Activated T-cell treated with anti-CD3 and anti-CD28 coated beads, Interleukin-2, amount 50 U/mL, for 24 hours (primary cell): ENCODE results near the gene ASAP3.

Experiments used
- DNase-seq: peaks from one replicate; pipeline ENCODE4 v3.0.0-alpha.2; 2020
- H3K27ac Mint-ChIP-seq: 2 replicates; pipeline ENCODE4 v1.8.0; 2020; ENCODE audit warnings: mild to moderate bottlenecking, mixed read lengths
- H3K27me3 Mint-ChIP-seq: 2 replicates; pipeline ENCODE4 v1.8.0; 2020; ENCODE audit warnings: mixed read lengths
- H3K36me3 Mint-ChIP-seq: 2 replicates; pipeline ENCODE4 v1.8.0; 2020; ENCODE audit warnings: low read depth, mixed read lengths
- H3K4me1 Mint-ChIP-seq: 2 replicates; pipeline ENCODE4 v1.8.0; 2020; ENCODE audit warnings: low read depth, mixed read lengths
- H3K4me3 Mint-ChIP-seq: 2 replicates; pipeline ENCODE4 v1.8.0; 2020; ENCODE audit warnings: mild to moderate bottlenecking, moderate library complexity, mixed read lengths
- H3K9me3 Mint-ChIP-seq: 2 replicates; pipeline ENCODE4 v1.8.0; 2020; ENCODE audit warnings: mixed read lengths

ASAP3 gene

DNA sequence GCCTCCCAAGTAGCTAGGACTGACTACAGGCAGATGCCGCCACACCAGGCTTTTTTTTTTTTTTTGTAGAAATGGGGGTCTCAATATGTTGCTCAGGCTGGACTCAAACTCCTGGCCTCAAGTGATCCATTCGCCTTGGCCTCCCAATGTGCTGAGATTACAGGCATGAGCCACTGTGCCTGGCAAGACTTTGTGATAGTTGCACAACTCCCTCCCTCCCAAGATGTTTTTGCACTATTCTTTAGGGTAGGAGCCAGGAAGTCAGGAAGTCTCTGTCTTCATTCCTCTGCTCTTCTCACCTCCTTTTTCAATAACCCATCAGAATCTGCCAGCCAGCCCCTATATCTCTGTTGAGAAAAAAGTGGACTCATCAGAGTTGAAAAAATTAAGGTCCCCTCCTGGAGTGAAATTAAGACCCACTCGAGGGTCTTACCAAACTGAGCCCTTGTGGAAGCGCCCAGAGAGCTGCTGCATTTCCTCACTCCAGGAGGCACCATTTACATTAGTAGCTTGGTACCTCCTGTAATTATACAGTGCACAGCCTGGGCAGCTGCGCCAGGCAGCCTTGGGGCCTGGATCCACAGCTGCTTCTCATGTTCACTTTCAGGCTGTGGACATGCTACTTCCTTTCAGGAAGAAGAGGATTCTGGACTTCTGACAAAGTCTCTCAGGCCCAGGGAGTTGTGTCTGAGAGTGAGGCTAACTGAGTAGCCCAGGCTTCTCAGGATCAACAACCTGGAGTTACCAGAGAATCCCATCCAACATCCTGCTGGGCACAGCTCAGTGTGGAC is 83.5 kb downstream of the ASAP3 start:
- H3K27me3 Mint-ChIP-seq = no peaks in the 10 kb centered on the region

GRCh38 chr1:23399229-23399628 is 84.8 kb downstream of the ASAP3 start:
- Mint-ChIP-seq H3K9me3 (no peaks in the 10 kb centered on the region), H3K36me3 (peaks cover 7% of the 10 kb centered on the region), H3K4me1 (peaks cover 15% of the 10 kb centered on the region), H3K27ac (no peak overlapping the region), H3K4me3 (no peak overlapping the region), H3K27me3 (no peaks in the 10 kb centered on the region)
- DNase-seq = no peak

More for the DNA sequence above, 83.5 kb downstream of the ASAP3 start:
- DNase-seq = no peak
- peaks cover 7% of the 10 kb centered on the region for H3K36me3 Mint-ChIP-seq
- no peak overlapping the region for H3K4me3 Mint-ChIP-seq
- no peaks in the 10 kb centered on the region for H3K9me3 Mint-ChIP-seq
- H3K27ac Mint-ChIP-seq = no peak overlapping the region
- H3K4me1 Mint-ChIP-seq = peaks cover 18% of the 10 kb centered on the region

DNA sequence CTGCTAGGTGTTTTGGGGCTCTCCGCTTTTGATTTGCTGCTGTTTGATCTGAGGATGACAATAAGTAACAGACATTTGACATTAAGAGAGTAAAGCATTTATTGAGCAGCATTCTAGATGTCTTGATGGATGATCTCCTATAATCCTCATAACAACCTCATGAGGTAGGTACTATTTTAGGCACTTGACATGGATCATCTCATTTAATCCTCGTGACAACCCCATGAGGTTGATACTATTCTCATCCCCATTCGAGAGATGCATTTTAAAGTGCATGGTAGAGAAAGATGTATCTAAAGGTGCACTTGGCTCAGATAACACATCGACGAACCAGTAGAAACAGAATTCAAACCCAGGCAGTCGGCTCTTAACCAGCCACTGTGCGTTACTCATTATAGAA is 86.1 kb downstream of the ASAP3 start:
- H3K36me3 Mint-ChIP-seq = peaks cover 7% of the 10 kb centered on the region

DNA sequence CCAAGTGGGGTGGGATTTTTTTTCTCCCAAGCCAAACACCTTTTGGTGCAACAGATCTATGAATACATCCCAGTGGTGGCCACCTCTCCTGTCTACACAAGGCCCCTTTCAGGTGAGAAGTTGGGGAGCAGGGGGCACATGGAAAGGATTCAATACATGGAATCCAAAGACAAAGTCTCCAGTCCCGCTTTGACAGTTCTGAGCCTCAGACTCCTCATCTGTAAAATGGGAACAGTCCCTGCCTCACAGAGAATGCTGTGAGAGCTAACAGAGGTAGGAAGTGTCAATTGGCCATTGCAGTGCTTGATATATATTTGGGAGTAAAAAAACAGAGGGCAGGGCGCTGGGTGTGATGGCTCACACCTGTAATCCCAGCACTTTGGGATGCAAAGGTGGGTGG is 87.6 kb downstream of the ASAP3 start:
- H3K27ac Mint-ChIP-seq = no peak overlapping the region
- DNase-seq = no peak
- H3K4me1 Mint-ChIP-seq = peaks cover 5% of the 10 kb centered on the region
- no peaks in the 10 kb centered on the region for H3K9me3 Mint-ChIP-seq
- no peaks in the 10 kb centered on the region for H3K27me3 Mint-ChIP-seq
- no peak overlapping the region for H3K4me3 Mint-ChIP-seq
- peaks cover 7% of the 10 kb centered on the region for H3K36me3 Mint-ChIP-seq

More for the DNA sequence above, 86.1 kb downstream of the ASAP3 start:
- Mint-ChIP-seq H3K4me3 (no peak overlapping the region), H3K27me3 (no peaks in the 10 kb centered on the region), H3K27ac (no peak overlapping the region), H3K4me1 (peaks cover 5% of the 10 kb centered on the region), H3K9me3 (no peaks in the 10 kb centered on the region)
- no peak for DNase-seq

DNA sequence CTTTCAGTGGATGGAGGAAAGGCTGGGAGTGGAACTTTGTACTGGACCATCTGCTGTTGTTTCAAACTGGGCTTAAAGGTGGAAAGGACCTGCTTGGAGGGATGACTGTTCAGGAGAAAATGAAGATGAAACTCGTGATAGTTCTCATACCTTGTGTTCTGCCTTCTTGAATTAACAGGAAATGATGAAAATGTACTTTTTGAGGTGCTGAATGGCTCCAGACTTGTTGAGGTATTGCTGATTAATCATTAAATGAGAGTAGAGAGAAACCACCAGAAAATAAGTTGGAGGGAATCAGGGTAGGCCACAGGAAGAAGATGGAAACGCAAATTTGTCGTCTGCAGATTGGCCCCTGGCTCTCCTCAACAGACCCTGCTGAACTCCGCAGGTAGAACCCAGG is 88.1 kb downstream of the ASAP3 start:
- peak overlapping the region; percentile 17 for H3K27ac Mint-ChIP-seq
- peaks cover 7% of the 10 kb centered on the region for H3K36me3 Mint-ChIP-seq
- DNase-seq = no peak
- H3K27me3 Mint-ChIP-seq = no peaks in the 10 kb centered on the region
- peaks cover 5% of the 10 kb centered on the region for H3K4me1 Mint-ChIP-seq
- H3K4me3 Mint-ChIP-seq = no peak overlapping the region
- no peaks in the 10 kb centered on the region for H3K9me3 Mint-ChIP-seq

- Mint-ChIP-seq H3K4me1 (peaks cover 5% of the 10 kb centered on the region), H3K27ac (no peak overlapping the region), H3K36me3 (peaks cover 7% of the 10 kb centered on the region), H3K4me3 (no peak overlapping the region), H3K9me3 (no peaks in the 10 kb centered on the region), H3K27me3 (no peaks in the 10 kb centered on the region)
- DNase-seq = no peak
Observed at GRCh38 chr1:23395154-23395724, 88.7 kb downstream of the ASAP3 start.

- Mint-ChIP-seq H3K36me3 (peaks cover 7% of the 10 kb centered on the region), H3K27me3 (no peaks in the 10 kb centered on the region), H3K9me3 (no peaks in the 10 kb centered on the region), H3K4me1 (peaks cover 5% of the 10 kb centered on the region), H3K27ac (no peak overlapping the region), H3K4me3 (no peak overlapping the region)
- DNase-seq = no peak
Observed at GRCh38 chr1:23394684-23395083, 89.3 kb downstream of the ASAP3 start.

DNA sequence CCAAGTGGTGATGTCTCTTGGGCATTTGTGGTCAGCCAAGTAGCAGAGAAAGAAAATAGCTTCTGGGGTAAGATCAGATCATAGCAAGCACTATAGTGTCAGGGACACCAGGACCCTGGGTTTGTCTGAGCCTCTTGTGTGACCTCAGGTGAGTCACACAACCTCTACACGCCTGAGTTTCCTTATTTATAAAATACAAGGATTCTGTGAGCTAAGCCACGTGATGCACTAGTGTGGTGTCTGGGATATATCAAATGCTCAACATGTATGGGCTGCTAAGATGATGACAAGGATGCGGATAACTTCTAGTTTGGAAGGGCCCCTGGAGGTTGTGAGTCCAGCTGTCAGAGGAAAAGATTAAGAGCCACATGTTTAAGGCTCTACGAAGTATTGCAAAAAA is 89.8 kb downstream of the ASAP3 start:
- Mint-ChIP-seq H3K4me3 (no peak overlapping the region), H3K4me1 (peaks cover 5% of the 10 kb centered on the region), H3K9me3 (no peaks in the 10 kb centered on the region), H3K27me3 (no peaks in the 10 kb centered on the region), H3K27ac (no peak overlapping the region), H3K36me3 (peaks cover 7% of the 10 kb centered on the region)
- no peak for DNase-seq

DNA sequence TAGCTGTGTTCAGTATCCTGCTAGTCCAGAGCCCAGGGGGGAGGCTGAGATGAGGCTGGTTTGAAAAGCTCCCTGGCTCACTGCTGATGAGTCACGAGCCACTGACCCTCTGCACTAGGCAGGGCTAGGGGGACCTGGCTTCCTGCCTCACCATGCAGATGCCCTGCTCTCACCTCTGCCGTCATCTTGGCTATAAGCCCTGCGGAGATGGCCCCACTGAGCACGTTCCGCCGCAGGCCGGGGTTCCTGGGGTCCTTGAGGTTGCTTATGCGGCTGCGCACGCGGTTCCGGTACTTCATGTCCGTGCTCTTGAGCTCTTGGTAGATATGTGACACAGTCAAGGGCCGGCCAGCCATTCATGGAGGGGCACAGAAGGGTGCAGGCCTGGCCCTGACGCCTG is 90.3 kb downstream of the ASAP3 start:
- Mint-ChIP-seq H3K4me1 (peaks cover 5% of the 10 kb centered on the region), H3K27me3 (no peaks in the 10 kb centered on the region), H3K36me3 (peaks cover 7% of the 10 kb centered on the region), H3K9me3 (no peaks in the 10 kb centered on the region), H3K4me3 (no peak overlapping the region), H3K27ac (no peak overlapping the region)
- no peak for DNase-seq

- Mint-ChIP-seq H3K27me3 (no peaks in the 10 kb centered on the region), H3K36me3 (peaks cover 6% of the 10 kb centered on the region), H3K4me3 (no peak overlapping the region), H3K27ac (no peak overlapping the region), H3K4me1 (peaks cover 5% of the 10 kb centered on the region), H3K9me3 (no peaks in the 10 kb centered on the region)
- no peak for DNase-seq
Observed at GRCh38 chr1:23392125-23392855, 91.7 kb downstream of the ASAP3 start.

DNA sequence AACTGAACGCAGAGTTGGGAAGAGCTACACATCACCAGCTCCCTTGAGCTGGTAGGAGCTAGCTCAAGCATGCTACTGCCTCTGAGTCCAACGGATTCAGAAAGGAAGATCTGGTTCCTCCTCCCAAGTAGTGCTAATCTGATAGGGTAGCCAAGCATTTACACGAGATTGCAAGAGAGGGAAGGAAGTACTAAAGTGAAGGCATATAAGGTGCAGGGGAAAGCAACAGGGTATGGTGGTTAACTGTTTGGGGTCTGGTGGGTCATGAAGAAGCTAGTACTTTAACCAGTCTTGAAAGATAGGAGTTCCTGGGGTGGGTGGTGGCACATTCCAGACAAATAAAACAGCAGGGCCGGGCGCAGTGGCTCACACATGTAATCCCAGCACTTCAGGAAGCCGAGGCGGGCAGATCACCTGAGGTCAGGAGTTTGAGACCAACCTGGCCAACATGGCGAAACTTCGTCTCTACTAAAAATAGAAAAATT is 94.1 kb downstream of the ASAP3 start:
- Mint-ChIP-seq H3K27me3 (no peaks in the 10 kb centered on the region), H3K36me3 (no peaks in the 10 kb centered on the region), H3K27ac (no peak overlapping the region), H3K4me3 (no peak overlapping the region), H3K4me1 (no peaks in the 10 kb centered on the region), H3K9me3 (no peaks in the 10 kb centered on the region)
- DNase-seq = no peak

DNA sequence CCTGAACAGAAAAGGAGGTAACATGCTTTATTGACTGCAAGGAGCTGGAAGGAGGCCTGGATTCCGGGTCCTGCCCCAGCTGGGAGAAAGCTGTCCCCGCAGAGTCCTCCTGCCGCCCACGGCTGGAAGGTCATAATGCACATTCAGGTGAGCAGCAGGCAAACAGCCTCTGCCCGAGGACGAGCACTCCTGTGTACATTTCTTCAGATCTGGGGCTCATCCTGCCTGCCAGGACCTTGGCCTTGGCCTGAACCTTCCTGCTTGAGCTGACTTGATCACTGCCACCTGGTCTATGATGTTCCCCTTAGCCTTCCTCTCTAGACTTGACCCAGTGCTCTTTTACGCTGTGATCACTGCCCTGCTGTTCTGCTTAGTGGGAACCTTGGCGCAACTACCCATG is 96.5 kb downstream of the ASAP3 start:
- no peak for DNase-seq
- H3K36me3 Mint-ChIP-seq = peaks cover 4% of the 10 kb centered on the region
- H3K4me1 Mint-ChIP-seq = no peaks in the 10 kb centered on the region
- no peak overlapping the region for H3K27ac Mint-ChIP-seq
- no peak overlapping the region for H3K4me3 Mint-ChIP-seq
- H3K9me3 Mint-ChIP-seq = no peaks in the 10 kb centered on the region
- H3K27me3 Mint-ChIP-seq = no peaks in the 10 kb centered on the region

DNA sequence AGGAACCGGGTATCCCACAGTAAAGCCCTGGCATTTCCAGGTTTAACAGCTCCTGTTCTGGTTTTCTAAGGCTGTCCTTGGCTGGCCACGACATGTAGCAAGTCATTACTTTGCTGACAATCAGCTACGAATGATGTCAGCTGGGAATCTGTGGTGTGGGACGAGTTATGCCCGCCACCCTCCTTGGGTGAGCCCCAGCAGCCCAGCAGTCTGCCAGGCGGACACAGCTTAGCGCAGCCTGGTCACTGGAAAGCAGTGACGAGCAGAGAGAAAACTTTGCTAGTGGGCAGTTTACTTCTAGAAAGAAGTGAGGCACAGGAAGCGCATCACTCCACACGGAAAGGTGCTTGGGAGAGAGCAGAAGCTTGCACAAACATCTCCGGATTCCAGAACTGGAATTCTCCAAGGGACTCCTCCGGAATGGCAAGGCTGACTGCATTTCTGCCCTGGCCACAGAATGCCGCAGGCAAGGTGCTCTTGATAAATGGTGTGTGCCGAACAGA is 98.8 kb downstream of the ASAP3 start:
- no peaks in the 10 kb centered on the region for H3K4me1 Mint-ChIP-seq
- no peak for DNase-seq

DNA sequence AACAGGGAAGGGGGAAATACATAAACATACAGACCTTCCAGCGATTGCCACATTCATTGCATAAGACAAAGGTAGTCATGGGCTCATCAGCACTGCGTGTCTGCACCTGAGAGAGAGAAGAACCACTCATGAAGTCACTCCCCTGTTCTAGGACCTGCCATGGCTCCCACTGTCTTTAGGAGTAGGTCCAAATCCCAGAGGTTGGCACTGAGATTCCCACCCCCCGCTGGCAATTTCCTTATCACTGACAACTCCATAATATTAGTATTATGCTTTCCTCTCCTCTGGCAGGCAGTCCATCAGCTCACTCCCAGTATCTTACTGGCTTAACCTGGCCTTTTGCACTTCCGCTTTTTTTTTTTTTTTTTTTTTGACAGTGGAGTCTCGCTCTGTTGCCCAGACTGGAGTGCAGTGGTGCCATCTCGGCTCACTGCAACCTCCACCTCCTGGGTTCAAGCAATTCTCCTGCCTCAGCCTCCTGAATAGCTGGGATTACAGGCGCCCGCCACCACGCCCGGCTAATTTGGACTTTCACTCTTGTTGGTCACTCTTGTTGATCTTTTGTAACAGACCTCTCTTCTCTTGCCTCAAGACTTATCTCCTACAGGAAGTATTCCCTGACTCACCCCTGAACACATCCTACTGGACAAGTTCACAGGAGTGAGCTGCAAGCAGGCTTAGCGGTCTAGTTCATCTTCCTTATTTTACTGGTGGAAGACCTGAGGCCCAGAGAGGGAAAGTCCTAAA is 99.5 kb downstream of the ASAP3 start:
- H3K4me3 Mint-ChIP-seq = no peak overlapping the region

More for the DNA sequence above, 98.8 kb downstream of the ASAP3 start:
- H3K27me3 Mint-ChIP-seq = no peaks in the 10 kb centered on the region
- H3K4me3 Mint-ChIP-seq = no peak overlapping the region
- no peak overlapping the region for H3K27ac Mint-ChIP-seq
- no peaks in the 10 kb centered on the region for H3K9me3 Mint-ChIP-seq
- peaks cover 6% of the 10 kb centered on the region for H3K36me3 Mint-ChIP-seq

More for the DNA sequence above, 99.5 kb downstream of the ASAP3 start:
- no peak for DNase-seq
- Mint-ChIP-seq H3K4me1 (no peaks in the 10 kb centered on the region), H3K27me3 (no peaks in the 10 kb centered on the region), H3K27ac (no peak overlapping the region), H3K36me3 (peaks cover 6% of the 10 kb centered on the region), H3K9me3 (no peaks in the 10 kb centered on the region)
